NCI-H510A (cell line): ENCODE data around the gene VEGFB.
A peak's percentile ranks its signal among the peaks of the same experiment; 100 is the strongest.

Experiments used
- DNase-seq: peaks from one replicate; lab custom pipeline; 2025; lab: John Stamatoyannopoulos, UW

The VEGFB gene

GRCh38 chr11:64284048-64284961, 49.9 kb downstream of the VEGFB start, which contains the start of gene BAD:
Gene BAD, minus strand, starts transcription at chr11:64284665. Its CDS starts 297 bp downstream, at chr11:64284368.
- DNase-seq: peak; percentile 88

- peak; percentile 67 for DNase-seq
Measured at GRCh38 chr11:64284962-64285884, 50.8 kb downstream of the VEGFB start, which contains the start of gene GPR137. Gene GPR137, plus strand, starts transcription at chr11:64285848. Its CDS starts 677 bp downstream, at chr11:64286525.

- peak; percentile 27 for DNase-seq
Measured at GRCh38 chr11:64285885-64286800, 51.8 kb downstream of the VEGFB start.

- DNase-seq: no peak
Measured at GRCh38 chr11:64286801-64287159, 52.4 kb downstream of the VEGFB start.

- no peak for DNase-seq
Measured at GRCh38 chr11:64287676-64288352, 53.4 kb downstream of the VEGFB start.

GRCh38 chr11:64288353-64288750, 54.0 kb downstream of the VEGFB start:
- no peak for DNase-seq
